ENCODE results near the gene WBP1L.
"Not testable (repeated sequence)": the region's sequence is repeated elsewhere in the genome, so short reads cannot be mapped to it uniquely, and the experiment has no call there.

WBP1L gene

DNA sequence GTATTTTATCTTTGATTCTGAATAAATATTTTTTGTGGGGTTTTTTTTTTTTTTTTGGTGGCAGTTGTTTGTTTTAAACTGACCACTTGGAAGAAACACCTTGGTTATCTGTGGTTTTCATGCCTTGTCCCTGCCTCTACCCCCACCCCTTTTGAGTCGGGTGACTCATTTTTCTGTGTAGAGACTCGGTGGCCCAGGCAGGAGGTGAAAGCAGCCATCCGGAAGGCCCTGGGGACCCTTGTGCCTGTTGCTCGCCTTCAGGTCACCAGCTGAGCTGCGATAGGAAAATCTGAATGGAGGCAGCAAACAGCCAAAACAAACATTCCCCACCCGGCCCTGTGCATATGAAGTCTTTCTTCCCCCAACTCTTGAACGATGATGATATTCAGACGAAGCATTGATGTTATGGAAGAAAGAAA is 70.7 kb downstream of the WBP1L start:
- in situ Hi-C loops (cut with MboI; ENCODE audit: low pct_unique_long_range_greater_than_20kb, low sequenced_read_pairs, unreplicated experiment) = no loop called here
- DNase-seq (ENCODE audit: low spot score) = no peak
- TF ChIP-seq CTCF (IDR thresholded peaks at IDR 0.05; ENCODE audit: extremely low read depth, insufficient read depth, missing control alignments) = no peak

DNA sequence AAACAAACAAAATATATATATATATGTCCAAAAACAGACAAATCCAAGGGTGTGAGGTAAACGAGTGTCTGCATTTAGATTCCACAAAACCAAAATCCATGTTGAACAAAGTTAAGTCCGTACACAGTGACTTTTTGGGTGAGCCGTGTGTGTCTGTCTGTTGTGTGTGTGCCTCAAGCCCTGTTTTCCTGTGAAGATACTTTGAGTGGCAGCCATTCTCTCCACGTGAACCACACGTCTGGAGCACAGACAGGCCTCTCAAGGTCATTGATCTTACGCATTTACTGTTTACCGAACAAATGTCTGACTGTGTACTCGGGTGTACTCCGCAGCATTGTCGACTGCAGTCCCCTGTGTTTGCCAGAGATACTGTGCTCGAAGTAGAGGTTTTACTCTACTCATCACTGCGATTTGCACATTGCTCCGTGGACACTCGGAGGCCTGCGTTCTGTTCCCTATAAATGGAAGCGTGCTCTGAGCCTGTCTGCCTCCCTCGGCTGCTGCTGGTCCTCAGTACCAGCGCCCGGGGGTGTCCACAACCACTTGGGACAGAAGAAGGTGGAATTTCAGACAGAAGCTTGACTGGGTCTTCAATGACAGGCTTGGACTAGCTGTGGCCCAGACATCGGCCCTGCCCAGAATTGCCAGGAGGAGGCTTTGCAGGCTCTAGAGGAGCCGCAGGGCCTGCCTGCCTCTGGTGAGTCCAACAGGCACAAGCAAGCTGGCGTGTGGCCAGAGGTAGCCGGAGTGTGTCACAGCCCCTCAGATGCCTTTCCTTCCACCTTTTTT is 71.3 kb downstream of the WBP1L start:
- no peak for DNase-seq (ENCODE audit: low spot score)
- TF ChIP-seq CTCF (IDR thresholded peaks at IDR 0.05; ENCODE audit: extremely low read depth, insufficient read depth, missing control alignments) = no peak
- in situ Hi-C loops (cut with MboI; ENCODE audit: low pct_unique_long_range_greater_than_20kb, low sequenced_read_pairs, unreplicated experiment) = no loop called here

- no peak for TF ChIP-seq CTCF (IDR thresholded peaks at IDR 0.05; ENCODE audit: extremely low read depth, insufficient read depth, missing control alignments)
- no peak for DNase-seq (ENCODE audit: low spot score)
- in situ Hi-C loops (cut with MboI; ENCODE audit: low pct_unique_long_range_greater_than_20kb, low sequenced_read_pairs, unreplicated experiment) = no loop called here
These were observed 72.2 kb downstream of the WBP1L start for GRCh38 chr10:102815790-102816549.

GRCh38 chr10:102817175-102817574 is 73.4 kb downstream of the WBP1L start:
- TF ChIP-seq CTCF (IDR thresholded peaks at IDR 0.05; ENCODE audit: extremely low read depth, insufficient read depth, missing control alignments) = no peak
- in situ Hi-C loops (cut with MboI; ENCODE audit: low pct_unique_long_range_greater_than_20kb, low sequenced_read_pairs, unreplicated experiment) = no loop called here
- DNase-seq (ENCODE audit: low spot score) = no peak

DNA sequence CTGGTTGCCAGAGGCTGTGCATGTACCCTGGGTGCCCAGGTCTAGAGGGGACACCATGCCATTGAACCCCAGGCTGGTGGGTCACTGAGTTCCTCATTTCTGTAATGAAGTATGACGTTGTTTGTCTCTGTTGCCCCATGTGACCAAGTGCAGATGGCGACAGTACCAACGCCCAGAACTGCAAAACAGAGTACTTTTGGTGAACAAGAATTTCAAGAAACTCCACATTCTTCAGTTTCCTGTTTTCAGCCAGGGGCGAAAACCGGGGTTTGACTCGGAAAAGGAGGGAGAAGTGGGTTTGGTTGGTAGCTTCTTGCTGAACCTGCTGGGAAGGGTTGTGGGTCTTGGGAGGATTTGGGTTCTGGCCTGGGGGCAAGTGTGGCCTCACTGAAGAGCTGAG is 75.3 kb downstream of the WBP1L start:
- TF ChIP-seq CTCF (IDR thresholded peaks at IDR 0.05; ENCODE audit: extremely low read depth, insufficient read depth, missing control alignments) = no peak
- no peak for DNase-seq (ENCODE audit: low spot score)
- in situ Hi-C loops (cut with MboI; ENCODE audit: low pct_unique_long_range_greater_than_20kb, low sequenced_read_pairs, unreplicated experiment) = no loop called here

GRCh38 chr10:102820008-102820407 is 76.3 kb downstream of the WBP1L start:
- in situ Hi-C loops (cut with MboI; ENCODE audit: low pct_unique_long_range_greater_than_20kb, low sequenced_read_pairs, unreplicated experiment); DNase-seq (ENCODE audit: low spot score): not testable (repeated sequence)

GRCh38 chr10:102822222-102822621 is 78.5 kb downstream of the WBP1L start:
- no peak for TF ChIP-seq CTCF (IDR thresholded peaks at IDR 0.05; ENCODE audit: extremely low read depth, insufficient read depth, missing control alignments)
- in situ Hi-C loops (cut with MboI; ENCODE audit: low pct_unique_long_range_greater_than_20kb, low sequenced_read_pairs, unreplicated experiment) = no loop called here

More at GRCh38 chr10:102822222-102822621, 78.5 kb downstream of the WBP1L start:
- DNase-seq (ENCODE audit: low spot score) = no peak
